GM19193 (cell line): ENCODE data around the gene HMGN4.
A peak's percentile ranks its signal among the peaks of the same experiment; 100 is the strongest.

ENCODE experiments used
- POLR2A ChIP-seq: IDR thresholded peaks from 4 replicates; pipeline ENCODE4 v1.6.1; 2011; ENCODE audit not compliant: insufficient read depth, insufficient read length; ENCODE audit errors: extremely low read depth

HMGN4 gene

GRCh38 chr6:26537160-26537845 is 863 bp upstream of the HMGN4 start:
- TF ChIP-seq POLR2A, result peak; percentile 44

GRCh38 chr6:26538572-26538902 is 371 bp downstream of the HMGN4 start:
- TF ChIP-seq POLR2A, result no peak

DNA sequence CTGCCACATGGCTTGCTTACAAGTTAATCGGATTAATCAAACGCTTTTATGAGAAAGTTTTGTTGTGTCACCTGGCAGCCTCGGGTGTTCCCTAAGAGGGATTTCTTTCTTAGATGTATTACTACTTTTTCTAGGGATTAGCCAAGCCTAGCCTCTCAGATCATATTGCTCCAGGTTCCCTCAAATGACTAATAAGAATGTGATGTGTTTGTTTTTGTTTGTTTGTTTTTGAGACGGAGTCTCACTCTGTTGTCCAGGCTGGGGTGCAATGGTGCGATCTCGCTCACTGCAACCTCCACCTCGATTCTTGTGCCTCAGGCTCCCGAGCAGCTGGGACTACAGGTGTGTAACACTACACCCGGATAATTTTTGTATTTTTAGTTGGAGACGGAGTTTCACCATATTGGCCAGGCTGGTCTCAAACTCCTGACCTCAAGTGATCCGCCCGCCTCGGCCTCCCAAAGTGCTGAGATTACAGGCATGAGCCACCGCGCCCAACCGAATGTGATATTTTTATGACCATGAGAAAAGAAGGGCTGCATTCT is 977 bp downstream of the HMGN4 start:
- TF ChIP-seq POLR2A, result no peak

- TF ChIP-seq POLR2A, result no peak
Measured at GRCh38 chr6:26541579-26541978, 3.4 kb downstream of the HMGN4 start.

GRCh38 chr6:26543953-26544352 is 5.8 kb downstream of the HMGN4 start:
- TF ChIP-seq POLR2A, result no peak

DNA sequence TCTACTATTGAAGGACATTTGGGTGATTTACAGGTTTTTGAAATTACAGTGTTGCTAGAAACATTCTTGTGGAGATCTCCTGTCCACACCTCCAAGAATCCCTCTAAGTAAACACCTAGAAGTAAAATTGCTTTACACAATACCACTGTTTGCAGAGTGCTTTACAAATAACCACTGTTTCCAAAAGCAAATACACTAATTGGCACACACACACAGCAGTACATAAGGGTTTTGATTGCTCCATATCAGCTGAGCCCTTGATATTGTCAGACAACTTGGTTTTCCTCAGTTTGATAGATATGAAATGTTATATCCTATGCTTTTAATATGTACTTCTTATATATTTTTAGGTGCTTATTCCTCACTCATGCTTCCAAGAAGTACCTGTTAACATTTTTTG is 6.3 kb downstream of the HMGN4 start:
- TF ChIP-seq POLR2A, result no peak

- no peak for TF ChIP-seq POLR2A
Measured at GRCh38 chr6:26545627-26546026, 7.5 kb downstream of the HMGN4 start.

- TF ChIP-seq POLR2A, result peak; percentile 59
Measured at GRCh38 chr6:26550250-26550993, 12.3 kb downstream of the HMGN4 start.

DNA sequence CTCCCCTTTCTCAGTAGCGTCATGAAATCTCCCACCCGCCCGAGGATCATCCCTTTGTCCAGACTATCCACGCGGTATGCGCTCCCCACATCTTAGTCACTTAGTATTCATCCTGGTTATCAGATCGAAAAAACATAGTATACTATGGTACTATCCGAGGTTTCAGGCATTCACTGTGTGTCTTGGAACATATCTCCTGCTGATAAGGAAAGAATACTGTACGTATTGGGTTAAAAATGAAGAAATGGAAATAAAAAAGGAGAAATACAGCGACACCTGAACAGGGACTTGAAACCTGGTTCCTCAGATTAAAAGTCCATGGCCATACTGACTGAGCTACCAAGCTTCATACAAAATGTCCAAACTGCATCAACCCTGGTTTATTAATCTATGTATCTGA is 14.0 kb downstream of the HMGN4 start:
- TF ChIP-seq POLR2A, result no peak

DNA sequence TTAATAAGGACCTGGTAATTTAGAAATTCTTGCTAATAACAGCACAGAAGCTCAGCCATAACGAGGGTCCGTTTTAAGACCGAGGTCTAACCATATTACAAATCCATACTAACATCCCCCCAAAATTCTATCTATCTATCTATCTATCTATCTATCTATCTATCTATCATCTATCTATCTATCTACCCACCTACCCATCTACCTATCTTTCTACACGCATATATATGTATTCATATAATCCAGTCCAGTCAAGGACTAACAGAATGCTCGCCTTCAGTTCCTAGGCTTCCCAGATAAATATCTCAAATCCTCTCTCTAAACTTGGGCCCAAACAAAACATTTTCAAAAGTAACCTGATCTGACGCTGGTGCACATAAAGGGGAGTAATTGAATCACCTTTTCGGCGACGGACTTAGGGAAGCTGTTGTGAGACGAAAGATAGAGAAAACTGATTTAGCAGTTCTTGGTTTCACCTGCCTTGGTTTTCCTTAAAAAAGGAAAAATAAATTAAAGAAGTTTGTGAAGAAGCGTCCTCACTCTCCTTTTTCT is 14.5 kb downstream of the HMGN4 start:
- TF ChIP-seq POLR2A, result no peak

DNA sequence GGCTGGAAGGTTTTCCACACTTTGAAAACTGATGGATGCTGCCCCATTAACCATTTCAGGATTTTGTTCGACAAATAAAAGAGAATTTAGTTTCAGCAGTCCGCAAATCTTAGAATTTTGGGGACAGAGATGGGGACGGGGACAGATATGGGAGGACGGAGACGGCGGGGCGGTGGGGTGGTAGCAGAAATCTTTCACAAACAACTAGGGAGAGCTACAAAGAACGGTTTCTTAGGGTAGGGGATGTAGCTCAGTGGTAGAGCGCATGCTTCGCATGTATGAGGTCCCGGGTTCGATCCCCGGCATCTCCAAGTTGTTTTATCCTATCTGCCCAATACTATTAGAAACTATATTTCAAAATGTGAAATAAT is 15.1 kb downstream of the HMGN4 start:
- no peak for TF ChIP-seq POLR2A

DNA sequence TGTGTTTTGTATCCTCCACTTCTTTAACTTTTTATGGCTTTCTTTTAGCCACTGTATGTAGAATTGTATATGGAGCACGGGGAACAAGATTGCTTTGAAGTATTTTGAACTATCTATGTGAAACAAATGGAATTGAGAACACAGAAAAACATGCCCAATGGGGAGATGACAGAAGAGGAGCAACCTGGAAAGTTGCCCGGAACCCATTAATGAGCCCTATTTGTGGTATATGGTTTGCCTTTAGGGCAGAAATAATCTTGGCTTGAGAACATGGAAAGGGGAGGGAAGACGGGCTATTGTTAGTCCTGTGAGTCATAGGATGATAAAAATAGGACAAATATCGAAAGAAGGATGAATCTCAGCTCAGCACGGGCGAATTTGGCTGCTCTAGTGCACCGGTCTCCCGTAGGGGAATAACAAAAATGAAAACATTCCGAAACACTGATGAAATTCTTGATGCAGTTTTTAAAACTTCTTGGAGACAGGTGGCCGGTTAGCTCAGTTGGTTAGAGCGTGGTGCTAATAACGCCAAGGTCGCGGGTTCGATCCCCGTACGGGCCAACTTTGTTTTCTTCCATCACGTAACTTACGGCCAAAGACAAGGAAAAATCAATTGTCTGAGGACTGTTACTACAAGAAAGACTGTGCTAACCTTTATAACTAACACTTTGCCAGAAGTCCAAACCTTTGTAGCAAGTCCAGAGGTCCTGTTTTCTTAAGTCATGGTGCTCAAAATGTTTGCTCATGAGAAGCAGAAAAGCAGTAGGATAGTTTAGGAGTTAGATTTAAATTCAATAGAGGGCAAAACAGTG is 15.7 kb downstream of the HMGN4 start:
- TF ChIP-seq POLR2A, result no peak

GRCh38 chr6:26554447-26554696 is 16.2 kb downstream of the HMGN4 start:
- no peak for TF ChIP-seq POLR2A

DNA sequence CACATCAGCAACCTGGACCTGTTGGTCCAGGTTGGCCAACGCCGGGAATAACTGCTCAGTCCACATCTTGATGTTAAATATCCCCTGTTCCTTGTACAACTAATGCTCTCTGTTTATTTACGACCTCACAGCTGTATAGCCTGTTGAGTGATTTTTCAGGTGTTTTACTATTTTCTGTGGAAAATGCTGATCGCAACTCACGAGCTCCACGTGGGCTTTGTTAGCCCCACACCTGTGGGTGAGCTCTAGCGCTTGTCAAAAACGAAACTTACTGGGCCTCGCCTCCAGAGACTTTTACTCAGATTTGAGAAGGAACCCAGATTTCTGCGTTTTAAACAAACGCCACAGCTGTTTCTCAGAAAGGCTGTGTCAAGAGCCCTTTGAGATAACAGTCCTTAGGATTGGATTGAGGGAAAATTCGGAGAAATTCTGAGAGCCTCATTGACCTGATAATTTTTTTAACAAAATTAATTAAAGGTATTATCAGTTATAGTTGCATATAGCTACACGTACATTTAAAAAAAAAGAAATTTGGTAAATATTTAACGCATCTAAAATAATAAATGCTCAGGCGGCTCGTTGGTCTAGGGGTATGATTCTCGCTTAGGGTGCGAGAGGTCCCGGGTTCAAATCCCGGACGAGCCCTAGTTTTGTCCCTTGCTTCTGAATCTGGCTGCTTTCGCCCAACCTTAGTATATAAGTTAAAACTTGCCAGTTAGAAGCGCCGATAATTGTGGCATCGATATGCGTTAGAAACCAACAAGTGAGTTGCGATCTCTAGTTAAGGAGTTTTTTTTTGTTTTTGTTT is 16.7 kb downstream of the HMGN4 start:
- TF ChIP-seq POLR2A, result peak; percentile 14

DNA sequence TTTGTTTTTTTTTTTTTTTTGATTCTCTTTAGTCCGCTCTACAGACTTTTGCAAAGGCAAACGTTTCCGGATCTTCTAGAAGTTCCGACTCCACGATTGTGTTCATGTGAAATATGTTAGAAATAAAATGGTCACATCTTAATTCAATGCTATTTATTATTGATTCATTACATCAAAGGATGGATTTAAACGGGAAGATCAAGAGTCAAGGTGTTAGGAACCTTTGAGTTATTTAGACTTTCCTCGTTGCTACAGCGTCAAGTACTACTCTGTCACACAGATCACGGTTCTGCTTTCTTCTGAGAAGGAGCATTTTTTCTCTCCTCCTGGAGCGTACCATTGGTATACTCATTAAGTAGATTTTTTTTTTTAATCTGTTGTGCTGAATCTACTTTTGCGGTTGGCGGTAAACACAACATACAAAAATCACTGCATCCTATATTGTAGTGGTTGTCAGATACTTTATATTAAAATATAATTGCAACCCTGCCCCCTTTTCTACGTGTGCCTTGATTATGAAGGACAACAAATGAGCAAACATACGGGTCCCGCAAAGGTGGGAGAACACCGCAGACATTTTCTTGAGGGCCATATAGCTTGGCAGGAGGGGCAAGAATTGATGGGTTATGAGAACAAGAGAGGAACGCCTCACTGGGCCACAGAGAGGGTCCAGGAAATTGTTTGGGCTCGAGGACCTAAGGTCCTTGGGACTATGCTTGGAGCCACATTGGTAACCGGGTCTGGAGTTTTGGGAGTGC is 17.5 kb downstream of the HMGN4 start:
- no peak for TF ChIP-seq POLR2A
